Measurements from ENCODE around the gene ARID2. TPM values are rescaled to one million over a fixed set of nuclear protein-coding genes. Genes with fewer than 3 reads are reported as not detected.

Gene ARID2
- total and polyA plus RNA-seq, 2 donors (not counting 1 experiment from before 2014, with no cell fraction given): 5.0 to 49.2 TPM

DNA sequence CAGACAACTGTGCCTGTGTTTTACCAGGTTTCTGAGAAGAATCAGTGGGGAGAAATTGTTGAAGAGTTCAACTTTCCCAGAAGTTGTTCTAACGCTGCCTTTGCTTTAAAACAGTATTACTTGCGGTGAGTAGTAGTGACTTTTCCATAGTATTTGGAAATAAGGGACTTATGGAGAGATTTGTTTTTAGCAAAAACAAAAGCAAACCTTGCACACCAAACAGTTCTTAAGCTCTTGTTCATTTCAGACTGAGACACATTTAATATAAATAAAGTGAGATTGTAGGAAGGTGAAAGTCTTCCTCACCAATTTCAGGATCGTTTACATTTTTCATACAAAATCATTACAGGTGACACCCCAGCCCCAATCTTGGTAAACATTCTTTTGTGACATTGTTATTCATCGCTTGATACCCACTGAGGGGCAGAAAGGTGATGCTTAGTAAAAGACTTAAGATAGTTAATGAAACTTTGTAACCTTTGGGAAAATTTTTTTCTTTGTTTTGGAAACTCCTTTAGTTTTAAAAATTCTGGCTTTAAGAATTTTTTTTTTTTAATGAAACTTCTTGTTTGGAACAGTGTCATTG, 1.8 kb downstream of the ARID2 start:
- peak overlapping the region; percentile 84 to 98 (median 95) for H3K4me3 ChIP-seq (ENCODE audit: control extremely low read depth in 1 of 5, extremely low read depth in 1 of 5, insufficient read depth in 1 of 5, low read depth in 2 of 5, low read length in 4 of 5)
- intact Hi-C loops (cut with micrococcal nuclease): loop anchor here (2.0 to 10.0 kb wide), 2 partner anchors 14 to 1484 kb away; no protein-coding TSS in a partner anchor
- Mint-ChIP-seq H3K9me3 (ENCODE audit: insufficient read depth) (no peaks in the 10 kb centered on the region), H3K4me1 (peaks cover 32% of the 10 kb centered on the region), H3K27me3 (no peaks in the 10 kb centered on the region), H3K4me3 (peak overlapping the region; percentile 100), H3K27ac (peak overlapping the region; percentile 98)
- peak overlapping the region; percentile 99 for H3K9ac ChIP-seq (ENCODE audit: low read length)
- H3K4me2 ChIP-seq (replicated peaks; ENCODE audit: low read depth, low read length, poor library complexity, severe bottlenecking): peak overlapping the region; percentile 81
- no peaks in the 10 kb centered on the region for H3K27me3 ChIP-seq (replicated peaks in 1 of 4; ENCODE audit: control extremely low read depth in 1 of 4, control insufficient read depth in 3 of 4, insufficient read depth in 4 of 4, low read length in 3 of 4)
- no peaks in the 10 kb centered on the region for H3K36me3 ChIP-seq (replicated peaks in 1 of 2; ENCODE audit: control extremely low read depth in 1 of 2, control insufficient read depth in 1 of 2, extremely low read depth in 1 of 2, insufficient read depth in 2 of 2, low read length in 1 of 2)
- no peak for TF ChIP-seq EZH2 (IDR thresholded peaks at IDR 0.05; ENCODE audit: borderline replicate concordance, insufficient read depth, low read depth, low read length, poor library complexity, severe bottlenecking)
- TF ChIP-seq, protein P1, sequence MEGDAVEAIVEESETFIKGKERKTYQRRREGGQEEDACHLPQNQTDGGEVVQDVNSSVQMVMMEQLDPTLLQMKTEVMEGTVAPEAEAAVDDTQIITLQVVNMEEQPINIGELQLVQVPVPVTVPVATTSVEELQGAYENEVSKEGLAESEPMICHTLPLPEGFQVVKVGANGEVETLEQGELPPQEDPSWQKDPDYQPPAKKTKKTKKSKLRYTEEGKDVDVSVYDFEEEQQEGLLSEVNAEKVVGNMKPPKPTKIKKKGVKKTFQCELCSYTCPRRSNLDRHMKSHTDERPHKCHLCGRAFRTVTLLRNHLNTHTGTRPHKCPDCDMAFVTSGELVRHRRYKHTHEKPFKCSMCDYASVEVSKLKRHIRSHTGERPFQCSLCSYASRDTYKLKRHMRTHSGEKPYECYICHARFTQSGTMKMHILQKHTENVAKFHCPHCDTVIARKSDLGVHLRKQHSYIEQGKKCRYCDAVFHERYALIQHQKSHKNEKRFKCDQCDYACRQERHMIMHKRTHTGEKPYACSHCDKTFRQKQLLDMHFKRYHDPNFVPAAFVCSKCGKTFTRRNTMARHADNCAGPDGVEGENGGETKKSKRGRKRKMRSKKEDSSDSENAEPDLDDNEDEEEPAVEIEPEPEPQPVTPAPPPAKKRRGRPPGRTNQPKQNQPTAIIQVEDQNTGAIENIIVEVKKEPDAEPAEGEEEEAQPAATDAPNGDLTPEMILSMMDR (IDR thresholded peaks at IDR 0.05): no peak
- peaks cover 6 to 25% of the 10 kb centered on the region in 2 donors for H3K4me1 ChIP-seq (ENCODE audit: control insufficient read depth in 2 of 2, insufficient read depth in 2 of 2, low read length in 2 of 2)
- ChIA-PET POLR2A (no interaction called here), CTCF (interaction anchor here (3.6 kb wide), 1 partner anchor 11 kb away, joined by 14 read pairs; no protein-coding TSS in a partner anchor)
- ATAC-seq (ENCODE audit: low read depth): no peak
- H2AFZ ChIP-seq (ENCODE audit: insufficient read depth, low read depth, low read length, poor library complexity, severe bottlenecking): peak overlapping the region; percentile 78
- H4K20me1 ChIP-seq (ENCODE audit: control insufficient read depth, insufficient read depth, low read length, poor library complexity, severe bottlenecking): no peaks in the 10 kb centered on the region
- peaks cover 47% of the 10 kb centered on the region for H3K79me2 ChIP-seq (ENCODE audit: control insufficient read depth, insufficient read depth, low read length)
- no CpG with 5 or more reads among the region's 4 CpGs for WGBS (ENCODE audit: insufficient coverage)
- H3K27ac ChIP-seq (ENCODE audit: low read length in 2 of 2): peak overlapping the region; percentile 89 to 99
- H3K9me3 ChIP-seq (ENCODE audit: control extremely low read depth in 1 of 3, control insufficient read depth in 2 of 3, insufficient read depth in 1 of 3, low read length in 2 of 3): no peaks in the 10 kb centered on the region
- DNase-seq: no peak

- ChIA-PET CTCF (interaction anchor here (2.2 kb wide), 1 partner anchor 13 kb away, joined by 6 read pairs; no protein-coding TSS in a partner anchor), POLR2A (interaction anchor here (0.6 kb wide), 1 partner anchor 171 kb away, joined by 3 read pairs; no protein-coding TSS in a partner anchor)
- intact Hi-C loops (cut with micrococcal nuclease): loop anchor here (10.0 kb wide), 1 partner anchor 1483 kb away; no protein-coding TSS in a partner anchor
- H3K4me2 ChIP-seq (replicated peaks; ENCODE audit: low read depth, low read length, poor library complexity, severe bottlenecking): peak overlapping the region; percentile 81
- peaks cover 52% of the 10 kb centered on the region for H3K79me2 ChIP-seq (ENCODE audit: control insufficient read depth, insufficient read depth, low read length)
- ATAC-seq (ENCODE audit: low read depth) (no peak), DNase-seq (peak; percentile 38)
- peaks cover 5% of the 10 kb centered on the region for H4K20me1 ChIP-seq (ENCODE audit: control insufficient read depth, insufficient read depth, low read length, poor library complexity, severe bottlenecking)
- peaks cover 0 to 1% (median 0%) of the 10 kb centered on the region in 3 donors for H3K9me3 ChIP-seq (ENCODE audit: control extremely low read depth in 1 of 3, control insufficient read depth in 2 of 3, insufficient read depth in 1 of 3, low read length in 2 of 3)
- Mint-ChIP-seq H3K4me3 (peak overlapping the region; percentile 64), H3K9me3 (ENCODE audit: insufficient read depth) (peaks cover 2% of the 10 kb centered on the region), H3K4me1 (peaks cover 34% of the 10 kb centered on the region), H3K27ac (peak overlapping the region; percentile 70), H3K27me3 (no peaks in the 10 kb centered on the region)
- peak overlapping the region in 4 of 5 experiments; percentile 13 to 36 (median 14) for H3K4me3 ChIP-seq (ENCODE audit: control extremely low read depth in 1 of 5, extremely low read depth in 1 of 5, insufficient read depth in 1 of 5, low read depth in 2 of 5, low read length in 4 of 5)
- peaks cover 6 to 25% of the 10 kb centered on the region in 2 donors for H3K4me1 ChIP-seq (ENCODE audit: control insufficient read depth in 2 of 2, insufficient read depth in 2 of 2, low read length in 2 of 2)
- peak overlapping the region; percentile 49 for H3K9ac ChIP-seq (ENCODE audit: low read length)
- H3K27me3 ChIP-seq (replicated peaks in 1 of 4; ENCODE audit: control extremely low read depth in 1 of 4, control insufficient read depth in 3 of 4, insufficient read depth in 4 of 4, low read length in 3 of 4): no peaks in the 10 kb centered on the region
- peaks cover 0 to 7% of the 10 kb centered on the region in 2 experiments for H3K36me3 ChIP-seq (replicated peaks in 1 of 2; ENCODE audit: control extremely low read depth in 1 of 2, control insufficient read depth in 1 of 2, extremely low read depth in 1 of 2, insufficient read depth in 2 of 2, low read length in 1 of 2)
- 7% methylated on average over 3 of the region's 5 CpGs for WGBS (ENCODE audit: insufficient coverage)
- peak overlapping the region; percentile 89 to 99 for H3K27ac ChIP-seq (ENCODE audit: low read length in 2 of 2)
- H2AFZ ChIP-seq (ENCODE audit: insufficient read depth, low read depth, low read length, poor library complexity, severe bottlenecking): peak overlapping the region; percentile 64
- TF ChIP-seq, protein P1 (IDR thresholded peaks at IDR 0.05): no peak
- TF ChIP-seq EZH2 (IDR thresholded peaks at IDR 0.05; ENCODE audit: borderline replicate concordance, insufficient read depth, low read depth, low read length, poor library complexity, severe bottlenecking): no peak
Observed at GRCh38 chr12:45732250-45732649, 2.7 kb downstream of the ARID2 start.

Measured in B cell (primary cell).